ENCODE results near the gene EMC9. TPM values are rescaled to one million over a fixed set of nuclear protein-coding genes. Genes with fewer than 3 reads are reported as not detected.

EMC9 gene
- polyA plus RNA-seq, 1 of the 3 experiments (the other 2 are of a cell fraction): 19.3 TPM

GRCh38 chr14:24178399-24179178 lies 37.2 kb upstream of the EMC9 start:
- TF ChIP-seq POLR2AphosphoS5 (IDR thresholded peaks at IDR 0.05; ENCODE audit: low read depth, low read length): 0 out of 2 replicates have a peak, but pooled peaks have one; percentile 6
- TF ChIP-seq ZBTB33 (IDR thresholded peaks at IDR 0.05; ENCODE audit: borderline replicate concordance, low read depth): no peak
- no peaks in the 10 kb centered on the region for H4K20me1 ChIP-seq (ENCODE audit: insufficient read depth)
- ChIA-PET CTCF (interaction anchor here (1.7 to 2.0 kb wide), 2 partner anchors 17 to 70 kb away, joined by 5 to 11 read pairs; partner anchors contain the start of gene IRF9), POLR2A (interaction anchor here (1.1 to 3.3 kb wide), 3 partner anchors 10 to 18 kb away, joined by 7 to 14 read pairs (median 10); partner anchors contain the start of genes IPO4, IRF9 and TM9SF1)
- H3K9me2 ChIP-seq: no peaks in the 10 kb centered on the region
- H3K4me1 ChIP-seq (ENCODE audit: control insufficient read depth in 1 of 2, insufficient read depth in 2 of 2, low read depth in 1 of 2, low read length in 1 of 2): peaks cover 0 to 12% of the 10 kb centered on the region in 2 experiments; a peak in 2 of 4 replicates
- DNase-seq: no peak
- peaks cover 4 to 66% of the 10 kb centered on the region in 2 experiments for H3K36me3 ChIP-seq (replicated peaks in 1 of 2; ENCODE audit: control insufficient read depth in 1 of 2, insufficient read depth in 2 of 2, low read length in 1 of 2)
- H3K27me3 ChIP-seq (ENCODE audit: insufficient read depth): no peaks in the 10 kb centered on the region
- 92% methylated on average over 10 of the region's 12 CpGs for WGBS (ENCODE audit: low lambda C conversion rate)
- H3K4me3 ChIP-seq (ENCODE audit: low read depth in 2 of 2, low read length in 1 of 2): no peak overlapping the region
- H3K79me2 ChIP-seq (ENCODE audit: insufficient read depth): no peaks in the 10 kb centered on the region
- H3F3A ChIP-seq (replicated peaks; ENCODE audit: insufficient read depth): peaks cover 11% of the 10 kb centered on the region
- H3K27ac ChIP-seq (ENCODE audit: low read depth in 2 of 2, low read length in 1 of 2): no peak overlapping the region
- H3K4me2 ChIP-seq: no peak overlapping the region
- no peaks in the 10 kb centered on the region for H3K9me3 ChIP-seq
- H3K9ac ChIP-seq: no peak overlapping the region
- no peak overlapping the region for H2AFZ ChIP-seq (ENCODE audit: low read depth)

DNA sequence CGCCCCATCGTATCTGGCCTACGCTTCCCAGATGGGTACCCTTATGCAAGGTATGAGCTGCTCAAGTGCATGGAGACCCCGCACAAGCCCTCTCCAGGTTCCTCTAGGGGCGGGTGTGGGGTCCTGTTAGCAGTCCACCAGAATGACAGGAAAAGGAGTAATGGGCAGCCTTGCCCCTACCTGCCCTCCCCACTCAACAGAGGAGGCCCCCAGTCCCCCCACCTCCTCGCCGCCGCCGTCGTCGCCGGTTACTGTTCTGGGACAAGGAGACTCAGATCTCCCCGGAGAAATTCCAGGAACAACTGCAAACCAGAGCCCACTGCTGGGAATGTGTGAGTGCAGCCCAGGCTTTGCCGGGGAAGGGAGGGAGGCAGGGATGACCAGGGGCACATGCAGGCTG lies 36.5 kb upstream of the EMC9 start:
- H3K4me1 ChIP-seq (ENCODE audit: control insufficient read depth in 1 of 2, insufficient read depth in 2 of 2, low read depth in 1 of 2, low read length in 1 of 2): peaks cover 0 to 19% of the 10 kb centered on the region in 2 experiments; a peak in 2 of 4 replicates
- H3F3A ChIP-seq (replicated peaks; ENCODE audit: insufficient read depth): peaks cover 11% of the 10 kb centered on the region
- no peak overlapping the region for H2AFZ ChIP-seq (ENCODE audit: low read depth)
- H3K9me3 ChIP-seq: no peaks in the 10 kb centered on the region
- peaks cover 4 to 59% of the 10 kb centered on the region in 2 experiments for H3K36me3 ChIP-seq (replicated peaks in 1 of 2; ENCODE audit: control insufficient read depth in 1 of 2, insufficient read depth in 2 of 2, low read length in 1 of 2)
- no peak overlapping the region; a peak in 1 of 4 replicates for H3K27ac ChIP-seq (ENCODE audit: low read depth in 2 of 2, low read length in 1 of 2)
- H3K27me3 ChIP-seq (ENCODE audit: insufficient read depth): no peaks in the 10 kb centered on the region
- ChIA-PET POLR2A (interaction anchor here (1.8 to 2.4 kb wide), 2 partner anchors 10 to 17 kb away, joined by 10 read pairs; partner anchors contain the start of genes IPO4 and IRF9), CTCF (interaction anchor here (0.9 to 2.0 kb wide), 2 partner anchors 17 to 18 kb away, joined by 3 to 11 read pairs; partner anchors contain the start of genes IRF9 and TM9SF1)
- H3K4me2 ChIP-seq: no peak overlapping the region
- WGBS (ENCODE audit: low lambda C conversion rate): 98% methylated on average over 8 of the region's 14 CpGs
- H3K9me2 ChIP-seq: no peaks in the 10 kb centered on the region
- no peak overlapping the region for H3K4me3 ChIP-seq (ENCODE audit: low read depth in 2 of 2, low read length in 1 of 2)
- DNase-seq: no peak
- H3K9ac ChIP-seq: no peak overlapping the region
- no peaks in the 10 kb centered on the region for H4K20me1 ChIP-seq (ENCODE audit: insufficient read depth)
- H3K79me2 ChIP-seq (ENCODE audit: insufficient read depth): no peaks in the 10 kb centered on the region
- no peak for TF ChIP-seq CTCF (IDR thresholded peaks at IDR 0.05)
- no peak for TF ChIP-seq MEF2A (IDR thresholded peaks at IDR 0.05; ENCODE audit: borderline replicate concordance, low read depth)
- TF ChIP-seq FOXJ3 (CRISPR knock-in tag; IDR thresholded peaks at IDR 0.05): no peak
- no peak for TF ChIP-seq ELF1 (IDR thresholded peaks at IDR 0.05)
- TF ChIP-seq REST (IDR thresholded peaks at IDR 0.05; ENCODE audit: low read depth, low read length): no peak
- no peak for TF ChIP-seq USF2 (IDR thresholded peaks at IDR 0.05; ENCODE audit: borderline replicate concordance, low read depth, low read length)
- no peak for TF ChIP-seq SIN3A (IDR thresholded peaks at IDR 0.05; ENCODE audit: borderline replicate concordance, low read depth, low read length)
- no peak for TF ChIP-seq EP300 (IDR thresholded peaks at IDR 0.05; ENCODE audit: borderline replicate concordance in 1 of 2, low read depth in 1 of 2, low read length in 1 of 2)
- no peak for TF ChIP-seq USF1 (IDR thresholded peaks at IDR 0.05; ENCODE audit: borderline replicate concordance, low read depth)
- TF ChIP-seq, protein P1, sequence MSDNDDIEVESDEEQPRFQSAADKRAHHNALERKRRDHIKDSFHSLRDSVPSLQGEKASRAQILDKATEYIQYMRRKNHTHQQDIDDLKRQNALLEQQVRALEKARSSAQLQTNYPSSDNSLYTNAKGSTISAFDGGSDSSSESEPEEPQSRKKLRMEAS (IDR thresholded peaks at IDR 0.05; ENCODE audit: low read depth): no peak
- no peak for TF ChIP-seq GABPA (IDR thresholded peaks at IDR 0.05; ENCODE audit: low read depth)
- TF ChIP-seq YY1 (IDR thresholded peaks at IDR 0.05; ENCODE audit: low read depth): no peak
- no peak for TF ChIP-seq TCF12 (IDR thresholded peaks at IDR 0.05)
